H1 (cell line): ENCODE measurements around the gene ARHGAP24. TPM values are rescaled to one million over a fixed set of nuclear protein-coding genes. Genes with fewer than 3 reads are reported as not detected.

Experiments used
- JUND ChIP-seq: IDR thresholded peaks from 2 replicates; pipeline ENCODE4 v1.6.1; 2011; ENCODE audit warnings: mild to moderate bottlenecking, improper control_type of control experiment, low read length
- polyA plus RNA-seq, 7 experiments: library from polyadenylated mRNA; depleted of rRNA in 3 of 7; stranded (reverse) in 5 of 7; unstranded in 2 of 7; fragments of >200 nt in 5 of 7; fragments of 200-250 nt in 2 of 7; gene quantifications; 1 replicate in 5 of 7; 2 replicates in 1 of 7; 4 replicates in 1 of 7; pipeline versions ENCODE4 v1.2.1 to v1.2.3, GENCODE V29; 2011 to 2013; ENCODE audit warnings: missing spikeins in 2 of 7, mixed read lengths in 2 of 7
- total RNA-seq: library from RNA; stranded (reverse); fragmentation: NEBNext Ultra II Directional; extraction: Animal tissue kit (Norgen Biotek cat#: 25700); gene quantifications from 2 replicates; pipeline ENCODE4 v1.2.1, GENCODE V29; 2021

Gene ARHGAP24
- total and polyA plus RNA-seq, 2 of the 8 experiments (the other 6 are each of a cell fraction or from before 2014, with no cell fraction given): 0.08 to 0.50 TPM

GRCh38 chr4:85603437-85604336 lies 128.7 kb downstream of the ARHGAP24 start (continued):
- TF ChIP-seq JUND: no peak
